Epithelial cell of proximal tubule (primary cell): ENCODE data around the gene ITGB1. TPM values are rescaled to one million over a fixed set of nuclear protein-coding genes. Genes with fewer than 3 reads are reported as not detected.

Experiments
- DNase-seq: peaks from one replicate; pipeline ENCODE4 v3.0.0-alpha.2; 2011; ENCODE audit warnings: low read depth
- H3K4me3 ChIP-seq: 2 replicates; pipeline ENCODE4 v1.5.1; 2011; ENCODE audit warnings: low read depth, mild to moderate bottlenecking, low read length
- total RNA-seq: library from RNA; depleted of rRNA; stranded (reverse); fragments of >200 nt; gene quantifications from 2 replicates; pipeline ENCODE4 v1.2.3, GENCODE V29; 2015
- TF ChIP-seq, protein P1 (sequence below): conservative IDR thresholded peaks from 2 replicates; pipeline ENCODE4 v1.5.1; 2012; ENCODE audit warnings: low read depth, mild to moderate bottlenecking, low read length

The ITGB1 gene
- total RNA-seq, 1 donor from 2014 or later, result 2,053 TPM

- TF ChIP-seq, protein P1, sequence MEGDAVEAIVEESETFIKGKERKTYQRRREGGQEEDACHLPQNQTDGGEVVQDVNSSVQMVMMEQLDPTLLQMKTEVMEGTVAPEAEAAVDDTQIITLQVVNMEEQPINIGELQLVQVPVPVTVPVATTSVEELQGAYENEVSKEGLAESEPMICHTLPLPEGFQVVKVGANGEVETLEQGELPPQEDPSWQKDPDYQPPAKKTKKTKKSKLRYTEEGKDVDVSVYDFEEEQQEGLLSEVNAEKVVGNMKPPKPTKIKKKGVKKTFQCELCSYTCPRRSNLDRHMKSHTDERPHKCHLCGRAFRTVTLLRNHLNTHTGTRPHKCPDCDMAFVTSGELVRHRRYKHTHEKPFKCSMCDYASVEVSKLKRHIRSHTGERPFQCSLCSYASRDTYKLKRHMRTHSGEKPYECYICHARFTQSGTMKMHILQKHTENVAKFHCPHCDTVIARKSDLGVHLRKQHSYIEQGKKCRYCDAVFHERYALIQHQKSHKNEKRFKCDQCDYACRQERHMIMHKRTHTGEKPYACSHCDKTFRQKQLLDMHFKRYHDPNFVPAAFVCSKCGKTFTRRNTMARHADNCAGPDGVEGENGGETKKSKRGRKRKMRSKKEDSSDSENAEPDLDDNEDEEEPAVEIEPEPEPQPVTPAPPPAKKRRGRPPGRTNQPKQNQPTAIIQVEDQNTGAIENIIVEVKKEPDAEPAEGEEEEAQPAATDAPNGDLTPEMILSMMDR, result peak; percentile 36
- H3K4me3 ChIP-seq, result no peak overlapping the region
- no peak for DNase-seq
Observed at GRCh38 chr10:32893434-32893833, 64.6 kb downstream of the ITGB1 start.

DNA sequence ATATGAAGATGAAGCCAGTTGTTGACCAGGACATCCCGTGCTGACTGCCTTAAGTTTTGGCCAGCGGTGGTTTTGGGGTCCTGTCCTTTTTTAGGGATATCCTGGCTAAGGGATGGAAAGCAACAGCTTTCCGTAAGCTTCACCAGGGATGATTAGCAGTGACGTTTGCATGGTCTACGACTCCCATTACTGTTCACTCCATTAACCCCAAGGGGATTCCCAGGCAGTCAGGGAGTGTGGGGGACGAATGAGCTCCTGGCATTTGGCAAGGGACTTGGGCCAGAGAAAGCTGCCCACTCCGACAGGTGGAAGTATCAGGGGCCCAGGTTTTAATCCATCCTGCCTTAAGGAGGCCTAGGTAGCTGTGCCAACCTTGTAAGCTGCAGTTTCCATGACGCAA is 66.8 kb downstream of the ITGB1 start:
- TF ChIP-seq, protein P1, result no peak
- no peak for DNase-seq
- no peak overlapping the region for H3K4me3 ChIP-seq

DNA sequence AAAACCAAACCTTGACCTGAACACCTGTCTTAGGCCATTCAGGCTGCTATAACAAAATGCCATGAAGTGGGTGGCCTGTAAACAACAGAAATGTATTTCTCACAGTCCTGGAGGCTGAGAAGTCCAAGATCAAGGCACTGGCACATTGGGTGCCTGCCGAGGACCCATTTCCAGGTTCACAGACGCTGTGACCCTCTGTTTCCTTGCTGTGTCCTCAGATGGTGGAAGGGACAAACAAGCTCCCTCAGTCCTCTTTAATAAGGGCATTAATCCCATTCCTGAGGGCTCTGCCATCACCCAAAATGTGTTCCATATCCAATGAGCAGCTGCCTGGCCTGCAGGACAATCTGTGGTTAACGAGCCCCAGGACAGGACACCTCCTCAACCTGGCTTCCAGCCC is 67.6 kb downstream of the ITGB1 start:
- H3K4me3 ChIP-seq, result no peak overlapping the region
- no peak for DNase-seq
- TF ChIP-seq, protein P1, result no peak

DNA sequence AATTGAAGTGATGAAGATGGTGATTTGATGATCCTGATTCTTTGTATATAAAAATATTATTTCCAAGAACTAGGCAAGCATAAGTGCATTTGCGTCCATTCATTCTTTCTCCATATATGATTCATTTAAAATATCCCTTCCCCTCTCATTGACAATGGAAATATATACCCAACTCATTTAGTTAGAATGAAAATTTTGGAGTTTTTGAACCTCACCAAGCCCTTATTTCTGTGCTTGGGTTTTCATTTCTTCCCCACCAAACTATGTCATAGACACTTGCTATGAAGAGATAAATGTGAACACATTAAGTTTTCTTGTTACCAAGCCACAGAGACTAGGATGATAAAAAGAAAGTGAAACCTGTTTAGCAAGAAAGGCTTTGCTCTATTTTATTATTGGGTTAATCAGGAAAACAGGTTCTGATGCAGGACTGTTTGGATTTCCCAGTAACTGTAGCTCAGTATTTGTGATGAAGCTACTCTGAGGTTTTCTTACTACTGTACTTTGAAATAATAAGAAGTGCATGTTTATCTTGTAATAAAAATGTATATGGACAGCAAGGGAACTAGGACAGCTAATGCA is 68.3 kb downstream of the ITGB1 start:
- DNase-seq, result no peak
- TF ChIP-seq, protein P1, result no peak

GRCh38 chr10:32888161-32888927 is 69.7 kb downstream of the ITGB1 start:
- TF ChIP-seq, protein P1, result no peak
- H3K4me3 ChIP-seq, result no peak overlapping the region
- no peak for DNase-seq

More for the DNA sequence above, 68.3 kb downstream of the ITGB1 start:
- H3K4me3 ChIP-seq, result no peak overlapping the region

- TF ChIP-seq, protein P1, result no peak
- DNase-seq, result no peak
Observed at GRCh38 chr10:32887481-32887880, 70.5 kb downstream of the ITGB1 start.

More at GRCh38 chr10:32887481-32887880, 70.5 kb downstream of the ITGB1 start:
- H3K4me3 ChIP-seq, result no peak overlapping the region
